Hepatic stellate cell (primary cell): ENCODE data around the gene SQSTM1.

ENCODE experiments used
- DNase-seq: peaks from one replicate; pipeline ENCODE4 v3.0.0; 2011; ENCODE audit warnings: low spot score

The SQSTM1 gene

GRCh38 chr5:179874136-179874535 is 53.4 kb downstream of the SQSTM1 start:
- DNase-seq, result no peak

GRCh38 chr5:179874536-179875292 is 54.0 kb downstream of the SQSTM1 start:
- DNase-seq, result no peak

GRCh38 chr5:179875741-179876609 is 55.3 kb downstream of the SQSTM1 start:
- no peak for DNase-seq

GRCh38 chr5:179876610-179876952 is 55.9 kb downstream of the SQSTM1 start:
- DNase-seq, result no peak

GRCh38 chr5:179878222-179879002 is 57.7 kb downstream of the SQSTM1 start:
- no peak for DNase-seq

- DNase-seq, result no peak
These were observed 58.4 kb downstream of the SQSTM1 start for GRCh38 chr5:179879003-179879689.

GRCh38 chr5:179879690-179880010 is 58.9 kb downstream of the SQSTM1 start:
- no peak for DNase-seq

- DNase-seq, result no peak
These were observed 59.5 kb downstream of the SQSTM1 start for GRCh38 chr5:179880066-179880650.

GRCh38 chr5:179880848-179881590 is 60.3 kb downstream of the SQSTM1 start:
- DNase-seq, result no peak

GRCh38 chr5:179882338-179882737 is 61.6 kb downstream of the SQSTM1 start:
- no peak for DNase-seq

GRCh38 chr5:179883163-179883562 is 62.5 kb downstream of the SQSTM1 start:
- no peak for DNase-seq

- no peak for DNase-seq
These were observed 64.9 kb downstream of the SQSTM1 start for GRCh38 chr5:179885491-179886090.

- DNase-seq, result no peak
These were observed 65.6 kb downstream of the SQSTM1 start for GRCh38 chr5:179886190-179886911.

GRCh38 chr5:179887095-179887494 is 66.4 kb downstream of the SQSTM1 start:
- DNase-seq, result no peak
